GM12878 (cell line): ENCODE measurements around the gene THSD8.

ENCODE experiments used
- EZH2 ChIP-seq: IDR thresholded peaks from 2 replicates; pipeline ENCODE4 v1.6.1; 2012; ENCODE audit warnings: low read depth, mild to moderate bottlenecking, control low read depth, inconsistent platforms, low read length, borderline replicate concordance; ENCODE audit not compliant: control insufficient read depth
- NFYB ChIP-seq: IDR thresholded peaks from 2 replicates; pipeline ENCODE4 v1.6.1; 2011; ENCODE audit warnings: low read depth, mild to moderate bottlenecking, low read length, improper control_type of control experiment, moderate library complexity; ENCODE audit not compliant: insufficient read depth
- SRF ChIP-seq, 2 experiments: IDR thresholded peaks; 2 replicates each; pipeline ENCODE4 v1.6.1; 2011; ENCODE audit warnings: low read depth in 2 of 2, low read length in 2 of 2, mild to moderate bottlenecking in 1 of 2, moderate library complexity in 1 of 2
- TCF7 ChIP-seq: IDR thresholded peaks from 2 replicates; pipeline ENCODE4 v1.6.1; 2014; ENCODE audit warnings: antibody characterized with exemption, borderline replicate concordance
- TF ChIP-seq, protein P1 (sequence below): IDR thresholded peaks from 2 replicates; pipeline ENCODE4 v1.6.1; 2012; ENCODE audit warnings: low read length, inconsistent platforms

DNA sequence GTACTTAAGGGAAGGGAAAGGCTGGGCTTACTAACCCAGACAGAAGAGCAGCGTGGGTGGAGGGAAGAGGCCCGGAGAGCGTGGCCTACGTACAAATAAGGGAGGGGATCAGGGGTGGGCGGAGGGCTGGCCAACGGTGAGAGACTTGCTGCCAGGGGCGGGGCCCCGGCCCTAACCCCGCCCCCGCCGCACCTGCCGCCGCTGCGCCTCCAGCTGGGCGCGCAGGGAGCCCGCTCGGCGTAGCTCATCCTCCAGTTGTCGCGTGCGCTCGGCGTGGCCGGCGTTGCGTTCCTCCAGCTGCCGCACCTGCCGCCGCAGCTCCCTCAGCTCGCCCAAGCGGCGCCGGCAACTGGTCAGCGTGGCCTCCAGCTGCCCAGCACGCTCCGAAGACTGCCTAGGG lies 32.2 kb upstream of the THSD8 start:
- no peak for TF ChIP-seq SRF (IDR thresholded peaks at IDR 0.05; ENCODE audit: low read depth in 2 of 2, low read length in 2 of 2)
- TF ChIP-seq EZH2 = no peak
- TF ChIP-seq, protein P1, sequence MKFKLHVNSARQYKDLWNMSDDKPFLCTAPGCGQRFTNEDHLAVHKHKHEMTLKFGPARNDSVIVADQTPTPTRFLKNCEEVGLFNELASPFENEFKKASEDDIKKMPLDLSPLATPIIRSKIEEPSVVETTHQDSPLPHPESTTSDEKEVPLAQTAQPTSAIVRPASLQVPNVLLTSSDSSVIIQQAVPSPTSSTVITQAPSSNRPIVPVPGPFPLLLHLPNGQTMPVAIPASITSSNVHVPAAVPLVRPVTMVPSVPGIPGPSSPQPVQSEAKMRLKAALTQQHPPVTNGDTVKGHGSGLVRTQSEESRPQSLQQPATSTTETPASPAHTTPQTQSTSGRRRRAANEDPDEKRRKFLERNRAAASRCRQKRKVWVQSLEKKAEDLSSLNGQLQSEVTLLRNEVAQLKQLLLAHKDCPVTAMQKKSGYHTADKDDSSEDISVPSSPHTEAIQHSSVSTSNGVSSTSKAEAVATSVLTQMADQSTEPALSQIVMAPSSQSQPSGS = no peak
- no peak for TF ChIP-seq TCF7
- no peak for TF ChIP-seq NFYB
